ENCODE measurements around the gene SKI.

DNA sequence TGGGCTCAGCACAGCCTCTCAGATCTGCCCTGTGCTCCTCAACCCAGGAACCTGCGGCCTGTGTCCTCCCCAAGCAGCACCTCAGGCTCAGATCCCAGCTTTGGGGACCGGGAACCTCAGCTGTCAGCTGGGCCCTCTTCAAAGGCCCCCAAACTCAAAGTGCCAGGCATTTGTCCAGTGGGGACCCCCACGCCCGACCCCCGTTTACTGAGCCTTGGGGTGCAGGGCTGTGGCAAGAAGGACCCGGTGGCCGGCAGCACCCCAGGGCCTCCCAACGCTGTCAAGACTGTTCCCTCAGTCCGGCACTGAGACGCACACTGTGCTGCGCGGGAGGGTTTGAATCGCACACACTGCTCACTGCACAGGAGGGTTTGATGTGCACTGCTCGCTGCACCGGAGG is 128.3 kb downstream of the SKI start:
- TF ChIP-seq, protein P1, sequence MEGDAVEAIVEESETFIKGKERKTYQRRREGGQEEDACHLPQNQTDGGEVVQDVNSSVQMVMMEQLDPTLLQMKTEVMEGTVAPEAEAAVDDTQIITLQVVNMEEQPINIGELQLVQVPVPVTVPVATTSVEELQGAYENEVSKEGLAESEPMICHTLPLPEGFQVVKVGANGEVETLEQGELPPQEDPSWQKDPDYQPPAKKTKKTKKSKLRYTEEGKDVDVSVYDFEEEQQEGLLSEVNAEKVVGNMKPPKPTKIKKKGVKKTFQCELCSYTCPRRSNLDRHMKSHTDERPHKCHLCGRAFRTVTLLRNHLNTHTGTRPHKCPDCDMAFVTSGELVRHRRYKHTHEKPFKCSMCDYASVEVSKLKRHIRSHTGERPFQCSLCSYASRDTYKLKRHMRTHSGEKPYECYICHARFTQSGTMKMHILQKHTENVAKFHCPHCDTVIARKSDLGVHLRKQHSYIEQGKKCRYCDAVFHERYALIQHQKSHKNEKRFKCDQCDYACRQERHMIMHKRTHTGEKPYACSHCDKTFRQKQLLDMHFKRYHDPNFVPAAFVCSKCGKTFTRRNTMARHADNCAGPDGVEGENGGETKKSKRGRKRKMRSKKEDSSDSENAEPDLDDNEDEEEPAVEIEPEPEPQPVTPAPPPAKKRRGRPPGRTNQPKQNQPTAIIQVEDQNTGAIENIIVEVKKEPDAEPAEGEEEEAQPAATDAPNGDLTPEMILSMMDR (conservative IDR thresholded peaks at IDR 0.05; ENCODE audit: low read depth, low read length), result no peak
- TF ChIP-seq RAD21 (IDR thresholded peaks at IDR 0.05; ENCODE audit: low read length) (no peak), BHLHE40 (IDR thresholded peaks at IDR 0.05; ENCODE audit: low read depth, low read length) (no peak), NFE2L2 (IDR thresholded peaks at IDR 0.05; ENCODE audit: low read depth, low read length) (no peak), RFX5 (IDR thresholded peaks at IDR 0.05; ENCODE audit: low read depth, low read length) (no peak), SMC3 (IDR thresholded peaks at IDR 0.05; ENCODE audit: low read depth, low read length) (no peak), MAFK (IDR thresholded peaks at IDR 0.05; ENCODE audit: low read depth, low read length) (no peak), FOS (IDR thresholded peaks at IDR 0.05; ENCODE audit: low read depth, low read length) (no peak)
- TF ChIP-seq, protein P2, sequence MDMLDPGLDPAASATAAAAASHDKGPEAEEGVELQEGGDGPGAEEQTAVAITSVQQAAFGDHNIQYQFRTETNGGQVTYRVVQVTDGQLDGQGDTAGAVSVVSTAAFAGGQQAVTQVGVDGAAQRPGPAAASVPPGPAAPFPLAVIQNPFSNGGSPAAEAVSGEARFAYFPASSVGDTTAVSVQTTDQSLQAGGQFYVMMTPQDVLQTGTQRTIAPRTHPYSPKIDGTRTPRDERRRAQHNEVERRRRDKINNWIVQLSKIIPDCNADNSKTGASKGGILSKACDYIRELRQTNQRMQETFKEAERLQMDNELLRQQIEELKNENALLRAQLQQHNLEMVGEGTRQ (IDR thresholded peaks at IDR 0.05; ENCODE audit: low read depth, low read length), result no peak
